Glutamatergic neuron (in vitro differentiated cells): Measurements from ENCODE around the gene MBLAC1. TPM values are rescaled to one million over a fixed set of nuclear protein-coding genes. Genes with fewer than 3 reads are reported as not detected.

Experiments
- DNase-seq: peaks from one replicate; pipeline ENCODE4 v3.0.0; 2022
- H3K27ac Mint-ChIP-seq: one replicate; pipeline ENCODE4 v1.8.0; 2020; ENCODE audit warnings: mild to moderate bottlenecking, mixed read lengths, inconsistent platforms; ENCODE audit not compliant: unreplicated experiment
- H3K27me3 Mint-ChIP-seq: one replicate; pipeline ENCODE4 v1.8.0; 2020; ENCODE audit warnings: mild to moderate bottlenecking, moderate library complexity, mixed read lengths, inconsistent platforms; ENCODE audit not compliant: unreplicated experiment
- H3K36me3 Mint-ChIP-seq: one replicate; pipeline ENCODE4 v1.8.0; 2020; ENCODE audit warnings: mild to moderate bottlenecking, mixed read lengths, inconsistent platforms; ENCODE audit not compliant: unreplicated experiment
- H3K4me1 Mint-ChIP-seq: one replicate; pipeline ENCODE4 v1.8.0; 2020; ENCODE audit warnings: mild to moderate bottlenecking, low read depth, mixed read lengths, inconsistent platforms; ENCODE audit not compliant: unreplicated experiment
- H3K4me3 Mint-ChIP-seq: one replicate; pipeline ENCODE4 v1.8.0; 2020; ENCODE audit warnings: mild to moderate bottlenecking, mixed read lengths, inconsistent platforms; ENCODE audit not compliant: unreplicated experiment
- H3K9me3 Mint-ChIP-seq: one replicate; pipeline ENCODE4 v1.8.0; 2020; ENCODE audit warnings: mild to moderate bottlenecking, moderate library complexity, mixed read lengths, inconsistent platforms; ENCODE audit not compliant: unreplicated experiment
- CTCF ChIP-seq: fragments of 200-600 bp; sonication (generic); IDR thresholded peaks from one replicate; pipeline ENCODE4 v1.5.0; 2021; ENCODE audit not compliant: partially characterized antibody, unreplicated experiment
- total RNA-seq: library from RNA; stranded (reverse); fragmentation: NEBNext Ultra II Directional; extraction: Animal tissue kit (Norgen Biotek cat#: 25700); gene quantifications from one replicate; pipeline ENCODE4 v1.2.1, GENCODE V29; 2021; ENCODE audit not compliant: unreplicated experiment

Gene MBLAC1
- total RNA-seq, 1 donor from 2014 or later = 3.3 TPM

DNA sequence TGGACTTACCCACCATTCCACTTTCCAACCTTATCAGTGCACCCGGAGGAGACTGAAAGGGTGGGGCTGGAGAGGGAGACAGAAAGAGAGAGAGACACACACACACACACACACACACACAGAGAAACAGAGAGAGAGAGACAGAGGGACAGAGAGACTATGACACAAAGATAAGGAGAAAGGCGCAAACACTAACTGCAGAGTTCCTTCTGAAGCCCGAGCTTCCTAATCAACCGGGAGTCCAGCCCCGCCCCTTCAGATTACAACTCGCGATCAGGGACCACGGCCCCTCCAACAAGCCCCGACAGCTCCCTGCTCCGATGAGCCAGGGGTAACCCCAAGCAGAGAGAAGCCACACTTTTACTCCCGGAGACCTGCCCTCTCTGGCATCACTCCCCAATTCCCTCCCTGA, 41.2 kb downstream of the MBLAC1 start:
- peak overlapping the region; percentile 66 for H3K4me3 Mint-ChIP-seq
- peaks cover 4% of the 10 kb centered on the region for H3K36me3 Mint-ChIP-seq
- no peak for DNase-seq
- H3K27ac Mint-ChIP-seq = peak overlapping the region; percentile 11
- peaks cover 10% of the 10 kb centered on the region for H3K9me3 Mint-ChIP-seq
- H3K27me3 Mint-ChIP-seq = peaks cover 26% of the 10 kb centered on the region
- H3K4me1 Mint-ChIP-seq = peaks cover 26% of the 10 kb centered on the region
- TF ChIP-seq CTCF = no peak

DNA sequence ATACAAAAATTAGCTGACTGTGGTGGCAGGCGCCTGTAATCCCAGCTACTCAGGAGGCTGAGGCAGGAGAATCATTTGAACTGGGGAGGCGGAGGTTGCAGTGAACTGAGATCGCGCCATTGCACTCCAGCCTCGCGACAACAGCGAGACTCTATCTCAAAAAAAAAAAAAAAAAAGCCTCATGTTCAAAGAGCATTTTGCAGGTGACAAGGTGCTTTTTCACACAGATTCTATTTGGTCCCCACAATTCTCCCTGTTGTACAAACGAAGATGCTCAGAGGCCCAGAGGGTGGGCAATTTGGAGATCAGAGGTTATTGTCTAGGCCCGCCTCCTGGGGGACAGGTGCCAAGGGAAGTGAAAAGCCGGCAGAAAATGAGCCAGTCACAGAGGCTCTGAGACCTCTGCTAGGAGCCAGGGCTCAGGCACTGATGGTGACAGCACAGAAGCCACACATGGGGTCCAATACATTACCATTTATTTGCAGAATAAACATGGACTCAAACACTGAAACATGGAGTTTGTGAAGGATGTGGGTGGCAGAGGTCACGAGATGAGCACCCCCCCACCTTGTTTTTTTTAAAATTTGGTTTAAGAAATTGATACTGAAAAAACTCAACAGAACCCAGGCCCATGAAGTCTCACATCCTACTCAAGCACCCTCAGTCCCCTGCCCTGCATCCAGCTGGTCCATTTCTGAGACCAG, 42.5 kb downstream of the MBLAC1 start:
- TF ChIP-seq CTCF = no peak

GRCh38 chr7:100170101-100170897, 43.5 kb downstream of the MBLAC1 start:
- Mint-ChIP-seq H3K9me3 (peaks cover 10% of the 10 kb centered on the region), H3K4me3 (peak overlapping the region; percentile 88), H3K4me1 (peaks cover 32% of the 10 kb centered on the region), H3K36me3 (peaks cover 12% of the 10 kb centered on the region), H3K27ac (peak overlapping the region; percentile 53), H3K27me3 (peaks cover 29% of the 10 kb centered on the region)
- no peak for DNase-seq
- no peak for TF ChIP-seq CTCF

More for the DNA sequence above, 42.5 kb downstream of the MBLAC1 start:
- H3K4me3 Mint-ChIP-seq = peak overlapping the region; percentile 66
- no peak for DNase-seq
- no peak overlapping the region for H3K27ac Mint-ChIP-seq
- H3K27me3 Mint-ChIP-seq = peaks cover 30% of the 10 kb centered on the region
- H3K36me3 Mint-ChIP-seq = peaks cover 4% of the 10 kb centered on the region
- H3K4me1 Mint-ChIP-seq = peaks cover 26% of the 10 kb centered on the region
- H3K9me3 Mint-ChIP-seq = peaks cover 10% of the 10 kb centered on the region

GRCh38 chr7:100171087-100171681, 44.4 kb downstream of the MBLAC1 start:
- Mint-ChIP-seq H3K9me3 (peaks cover 12% of the 10 kb centered on the region), H3K4me1 (peaks cover 37% of the 10 kb centered on the region), H3K4me3 (peak overlapping the region; percentile 88), H3K27me3 (peaks cover 25% of the 10 kb centered on the region), H3K27ac (no peak overlapping the region), H3K36me3 (peaks cover 13% of the 10 kb centered on the region)
- DNase-seq = peak; percentile 68
- TF ChIP-seq CTCF = no peak
